Fibroblast of lung (primary cell): ENCODE data around the gene VSIR. TPM values are rescaled to one million over a fixed set of nuclear protein-coding genes. Genes with fewer than 3 reads are reported as not detected.

Experiments used
- DNase-seq, 2 donors: peaks; one replicate each; pipeline versions ENCODE4 v3.0.0 to v3.0.0-alpha.2; 2010; ENCODE audit warnings: low read depth in 2 of 2
- H2AFZ ChIP-seq: 2 replicates; pipeline ENCODE4 v1.5.1; 2012; ENCODE audit warnings: low read length, control low read depth, inconsistent platforms
- H3K27ac ChIP-seq: 2 replicates; pipeline ENCODE4 v1.5.1; 2011; ENCODE audit warnings: low read length, control low read depth; ENCODE audit not compliant: insufficient read depth
- H3K27me3 ChIP-seq: 2 replicates; pipeline ENCODE4 v1.5.1; 2011; ENCODE audit warnings: mild to moderate bottlenecking, low read length; ENCODE audit not compliant: control insufficient read depth, insufficient read depth
- H3K36me3 ChIP-seq: 2 replicates; pipeline ENCODE4 v1.5.1; 2011; ENCODE audit warnings: low read length; ENCODE audit not compliant: control insufficient read depth, insufficient read depth
- H3K4me1 ChIP-seq: 2 replicates; pipeline ENCODE4 v1.5.1; 2011; ENCODE audit warnings: low read length; ENCODE audit not compliant: control insufficient read depth, insufficient read depth; ENCODE audit errors: extremely low read depth
- H3K4me2 ChIP-seq: 2 replicates; pipeline ENCODE4 v1.5.1; 2011; ENCODE audit warnings: low read length, control low read depth; ENCODE audit not compliant: insufficient read depth; ENCODE audit errors: extremely low read depth
- H3K4me3 ChIP-seq, 4 experiments: fragments of 200-600 bp in 1 of 4; sonication (generic) in 1 of 4; replicated peaks in 1 of 4; 2 replicates each; pipeline ENCODE4 v1.5.1; 2011 to 2016; ENCODE audit warnings: low read length in 4 of 4, low read depth in 3 of 4, mild to moderate bottlenecking in 3 of 4, control low read depth in 2 of 4, inconsistent platforms in 1 of 4, mixed read lengths in 1 of 4; ENCODE audit not compliant: insufficient read depth in 1 of 4; ENCODE audit errors: control extremely low read depth in 1 of 4
- H3K79me2 ChIP-seq: 2 replicates; pipeline ENCODE4 v1.5.1; 2012; ENCODE audit warnings: mild to moderate bottlenecking, low read length, inconsistent platforms; ENCODE audit not compliant: control insufficient read depth, insufficient read depth
- H3K9ac ChIP-seq: 2 replicates; pipeline ENCODE4 v1.5.1; 2011; ENCODE audit warnings: mild to moderate bottlenecking, low read length, control low read depth; ENCODE audit not compliant: insufficient read depth
- H3K9me3 ChIP-seq: 2 replicates; pipeline ENCODE4 v1.5.1; 2012; ENCODE audit warnings: low read depth, low read length; ENCODE audit not compliant: control insufficient read depth, insufficient read depth
- H4K20me1 ChIP-seq: 2 replicates; pipeline ENCODE4 v1.5.1; 2011; ENCODE audit warnings: low read length; ENCODE audit not compliant: control insufficient read depth, insufficient read depth; ENCODE audit errors: extremely low read depth
- CTCF ChIP-seq, 2 donors: IDR thresholded peaks in 1 of 2; conservative IDR thresholded peaks in 1 of 2; 1 replicate in 1 of 2; 2 replicates in 1 of 2; pipeline ENCODE4 v1.5.1; 2011 to 2012; ENCODE audit warnings: low read length in 2 of 2, control low read depth in 1 of 2, inconsistent platforms in 1 of 2, low read depth in 1 of 2, mild to moderate bottlenecking in 1 of 2
- EZH2 ChIP-seq: IDR thresholded peaks from 2 replicates; pipeline ENCODE4 v1.5.1; 2012; ENCODE audit warnings: low read length, control low read depth, mild to moderate bottlenecking; ENCODE audit errors: missing control alignments
- polyA plus RNA-seq, 2 donors: library from polyadenylated mRNA; depleted of rRNA in 1 of 2; stranded (reverse) in 1 of 2; unstranded in 1 of 2; fragments of >200 nt; gene quantifications; 2 replicates each; pipeline ENCODE4 v1.2.1, GENCODE V29; 2011 to 2012; ENCODE audit warnings: missing spikeins in 1 of 2
- total RNA-seq: library from RNA; depleted of rRNA; stranded (reverse); fragments of >200 nt; gene quantifications from 2 replicates; pipeline ENCODE4 v1.2.1, GENCODE V29; 2014

Gene VSIR
- total and polyA plus RNA-seq, 2 donors (not counting 1 experiment from before 2014, with no cell fraction given): 39.9 to 44.1 TPM

DNA sequence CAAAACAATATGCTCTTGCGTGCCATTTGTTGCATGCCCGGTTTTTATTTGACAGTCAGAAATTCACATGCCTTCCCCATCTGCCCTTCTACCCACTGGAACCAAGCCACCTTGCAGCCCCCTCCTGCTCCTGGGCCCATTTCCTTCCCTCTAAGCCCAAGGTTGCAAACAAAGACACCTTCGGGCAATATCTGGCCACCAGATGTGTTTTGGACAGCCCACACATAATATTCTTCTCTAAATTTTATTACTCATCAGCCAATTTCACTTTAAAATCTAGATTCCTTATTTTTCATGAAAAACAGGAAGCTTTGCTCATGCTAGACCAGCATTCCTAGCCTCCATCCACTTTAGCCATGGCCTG is 35.5 kb downstream of the VSIR start:
- no peak for DNase-seq
- TF ChIP-seq EZH2: no peak
- no peak for TF ChIP-seq CTCF (conservative IDR thresholded peaks at IDR 0.05 in 1 of 2, IDR thresholded peaks at IDR 0.05 in 1 of 2; ENCODE audit: low read depth in 1 of 2, low read length in 2 of 2)

GRCh38 chr10:71737001-71737833 is 36.1 kb downstream of the VSIR start:
- TF ChIP-seq CTCF (conservative IDR thresholded peaks at IDR 0.05 in 1 of 2, IDR thresholded peaks at IDR 0.05 in 1 of 2; ENCODE audit: low read depth in 1 of 2, low read length in 2 of 2): no peak
- no peak for TF ChIP-seq EZH2
- H3K9ac ChIP-seq: no peak overlapping the region
- no peak overlapping the region for H3K4me3 ChIP-seq
- no peak for DNase-seq
- no peaks in the 10 kb centered on the region for H3K36me3 ChIP-seq
- H3K79me2 ChIP-seq: no peaks in the 10 kb centered on the region
- H3K9me3 ChIP-seq: no peaks in the 10 kb centered on the region
- H3K27me3 ChIP-seq: peaks cover 3% of the 10 kb centered on the region
- H3K4me2 ChIP-seq: no peak overlapping the region
- no peaks in the 10 kb centered on the region for H4K20me1 ChIP-seq
- no peak overlapping the region for H2AFZ ChIP-seq
- peaks cover 2% of the 10 kb centered on the region for H3K4me1 ChIP-seq
- no peak overlapping the region for H3K27ac ChIP-seq

More for the DNA sequence above, 35.5 kb downstream of the VSIR start:
- Histone ChIP-seq H3K4me1 (peaks cover 2% of the 10 kb centered on the region), H3K36me3 (no peaks in the 10 kb centered on the region), H3K9me3 (no peaks in the 10 kb centered on the region), H2AFZ (no peak overlapping the region), H3K27ac (no peak overlapping the region), H3K27me3 (peaks cover 3% of the 10 kb centered on the region), H3K79me2 (no peaks in the 10 kb centered on the region), H3K4me3 (no peak overlapping the region), H3K4me2 (no peak overlapping the region), H3K9ac (no peak overlapping the region), H4K20me1 (no peaks in the 10 kb centered on the region)

DNA sequence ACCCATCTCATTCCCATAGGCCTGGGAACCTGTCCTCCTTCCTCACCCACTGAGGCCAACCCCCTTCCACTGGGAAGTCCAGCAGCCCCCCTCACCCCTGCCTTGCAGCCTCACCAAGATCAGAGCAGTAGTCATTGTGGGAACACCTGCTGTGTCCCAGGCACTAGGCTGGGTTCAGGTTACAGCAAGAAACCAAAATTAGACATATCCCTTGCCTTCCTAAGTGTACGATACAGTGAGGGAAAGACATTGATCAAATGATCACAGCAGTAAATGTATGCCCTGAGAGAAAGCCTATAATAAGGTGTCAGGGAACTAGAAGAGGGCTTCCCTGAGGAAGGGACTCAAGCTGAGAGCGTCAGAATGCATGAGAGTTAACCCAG is 36.8 kb downstream of the VSIR start:
- peaks cover 2% of the 10 kb centered on the region for H3K4me1 ChIP-seq
- no peak for DNase-seq
- H3K27me3 ChIP-seq: peaks cover 3% of the 10 kb centered on the region
- H3K9ac ChIP-seq: no peak overlapping the region
- TF ChIP-seq CTCF (conservative IDR thresholded peaks at IDR 0.05 in 1 of 2, IDR thresholded peaks at IDR 0.05 in 1 of 2; ENCODE audit: low read depth in 1 of 2, low read length in 2 of 2) (no peak), EZH2 (no peak)
- H3K27ac ChIP-seq: no peak overlapping the region
- H2AFZ ChIP-seq: no peak overlapping the region
- H3K79me2 ChIP-seq: no peaks in the 10 kb centered on the region
- H3K9me3 ChIP-seq: no peaks in the 10 kb centered on the region
- no peak overlapping the region for H3K4me3 ChIP-seq
- H4K20me1 ChIP-seq: no peaks in the 10 kb centered on the region
- H3K4me2 ChIP-seq: no peak overlapping the region
- no peaks in the 10 kb centered on the region for H3K36me3 ChIP-seq
